GM18909 (cell line): ENCODE measurements around the gene PNPO.
A peak's percentile ranks its signal among the peaks of the same experiment; 100 is the strongest.

Experiments used
- ATAC-seq: cut with Tn5 transposase; IDR thresholded peaks from one replicate; pipeline ENCODE4 v1.9.1; 2021; ENCODE audit warnings: mild to moderate bottlenecking; ENCODE audit not compliant: unreplicated experiment, poor library complexity

PNPO gene

DNA sequence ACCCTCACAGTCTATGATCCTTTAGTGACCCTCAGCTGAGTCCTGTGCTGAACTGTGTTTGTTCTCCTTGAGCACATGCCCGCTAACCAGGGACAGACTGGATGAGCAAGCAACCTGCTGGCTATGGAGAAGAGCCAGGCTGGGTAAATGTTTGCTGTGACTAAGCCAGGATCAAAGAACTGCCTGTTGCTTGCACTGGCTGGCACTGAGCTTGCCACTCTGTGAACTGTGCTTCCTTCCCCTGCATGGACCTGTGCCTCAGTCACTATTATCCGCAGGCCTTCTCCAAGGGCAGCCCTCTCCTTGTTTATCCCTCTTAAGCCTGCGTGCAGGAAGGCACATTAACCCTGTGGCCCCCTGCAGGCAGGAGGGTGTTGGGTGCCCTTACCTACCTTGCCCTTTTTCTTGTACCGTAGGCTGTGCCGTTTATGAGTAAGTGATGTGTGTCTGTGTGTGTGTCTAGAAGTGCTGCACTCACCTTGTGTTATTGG is 7.4 kb downstream of the PNPO start:
- no peak for ATAC-seq

DNA sequence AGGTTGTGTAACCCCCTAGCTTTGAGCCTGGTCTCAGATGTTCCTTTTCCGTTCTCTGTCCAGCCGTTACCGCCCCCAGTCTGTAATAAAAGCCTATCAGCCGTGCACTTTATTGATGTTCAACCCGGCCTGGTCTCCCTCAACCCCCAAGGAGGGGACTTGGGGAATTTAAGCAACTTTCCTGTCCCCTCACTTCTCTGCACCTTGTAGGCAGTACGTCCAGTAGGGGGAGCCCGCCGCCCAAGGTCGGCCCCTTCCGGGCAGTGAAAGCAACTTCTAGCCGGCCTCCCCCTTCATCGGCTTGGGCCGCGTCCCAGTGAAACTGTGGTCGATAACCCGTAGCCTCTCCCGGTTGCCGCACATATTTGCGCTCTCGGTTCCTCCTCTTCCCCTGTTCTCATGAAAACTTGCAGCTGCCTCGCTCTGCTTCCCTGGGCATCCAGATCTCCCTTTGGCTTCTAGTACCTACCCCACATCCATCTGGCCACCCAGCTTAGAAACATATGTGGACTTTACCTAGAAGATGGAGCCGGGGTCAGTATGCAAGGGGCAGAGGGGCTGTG is 7.9 kb downstream of the PNPO start:
- peak; percentile 70 for ATAC-seq

DNA sequence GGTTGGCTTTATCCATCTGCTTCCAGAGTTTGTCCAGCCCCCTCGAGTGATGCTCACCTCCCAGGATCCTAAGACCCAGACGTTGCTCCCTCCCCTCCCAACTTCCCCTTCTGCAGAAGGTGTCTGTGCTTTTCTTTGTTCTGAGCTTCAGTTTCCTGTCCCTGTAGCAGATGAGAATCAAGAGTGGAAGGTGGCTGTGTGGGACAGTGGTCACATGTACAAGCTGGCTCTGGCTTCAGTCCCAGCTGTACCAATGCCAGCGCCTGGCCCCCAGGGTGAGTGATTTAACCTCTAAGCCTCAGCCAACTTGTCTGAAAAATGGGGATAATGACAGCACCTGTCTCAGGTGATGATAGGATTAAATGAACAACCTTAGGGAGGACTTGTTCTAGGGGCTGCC is 8.6 kb downstream of the PNPO start:
- ATAC-seq = no peak

DNA sequence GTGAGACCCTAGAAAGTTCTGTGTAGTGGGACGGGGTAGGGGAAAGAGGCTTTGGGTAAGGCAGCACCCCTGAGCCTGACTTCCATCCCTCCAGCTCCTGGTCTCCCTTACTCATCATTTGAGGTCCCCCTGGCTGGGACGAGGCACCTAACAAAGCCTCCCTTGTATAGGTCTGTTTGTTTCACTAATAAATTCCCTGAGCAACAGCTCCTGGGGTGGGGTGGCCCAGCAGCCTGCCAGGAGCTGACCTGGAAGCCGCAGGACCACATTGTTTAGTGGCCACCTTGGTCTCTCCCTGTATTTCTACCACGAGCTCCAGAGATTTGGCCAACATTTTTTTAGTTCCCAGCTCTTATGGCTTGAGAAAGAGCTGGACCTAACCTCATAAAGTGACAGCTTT is 9.1 kb downstream of the PNPO start:
- no peak for ATAC-seq

DNA sequence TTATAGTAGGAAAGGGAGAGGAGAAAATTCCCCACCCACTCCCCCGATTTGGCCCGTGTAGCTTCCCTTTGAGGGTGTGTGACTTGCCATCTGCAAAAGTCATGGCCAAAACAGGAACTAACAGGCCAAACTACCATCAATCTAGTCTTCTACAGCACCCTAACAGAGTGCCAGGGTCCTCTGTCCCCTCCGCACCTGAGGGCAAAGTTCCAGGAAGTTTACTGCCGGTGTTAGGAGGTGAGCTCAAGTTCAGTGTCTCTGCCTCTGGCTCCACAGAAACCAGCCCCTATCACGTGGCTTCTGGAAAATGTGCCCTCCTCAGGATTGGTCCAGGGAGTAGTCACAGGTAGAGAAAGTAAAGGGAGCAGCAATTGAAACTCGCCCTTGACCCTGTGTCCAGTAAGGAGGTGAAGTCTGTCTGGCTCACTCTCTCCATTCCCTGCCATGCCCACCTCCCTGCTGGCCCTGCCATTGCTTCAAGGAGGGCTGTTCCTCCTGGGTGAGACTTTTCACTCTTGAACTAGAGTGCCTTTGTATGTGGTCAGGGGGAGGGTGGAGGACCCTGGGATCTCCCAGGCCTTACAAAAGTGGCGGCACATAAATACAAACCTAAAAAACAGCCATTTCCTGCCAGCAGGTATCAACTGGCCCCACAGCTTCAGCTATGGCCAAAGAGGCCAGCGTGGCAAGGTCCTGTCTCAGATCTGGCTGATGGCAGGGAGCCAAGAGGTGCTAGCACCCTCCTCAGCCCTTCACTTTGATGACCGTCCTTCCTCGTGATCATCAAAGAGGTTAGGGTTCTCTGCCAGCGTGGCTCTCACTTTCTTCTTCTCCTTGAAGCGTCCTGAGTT is 11.0 kb downstream of the PNPO start:
- no peak for ATAC-seq

DNA sequence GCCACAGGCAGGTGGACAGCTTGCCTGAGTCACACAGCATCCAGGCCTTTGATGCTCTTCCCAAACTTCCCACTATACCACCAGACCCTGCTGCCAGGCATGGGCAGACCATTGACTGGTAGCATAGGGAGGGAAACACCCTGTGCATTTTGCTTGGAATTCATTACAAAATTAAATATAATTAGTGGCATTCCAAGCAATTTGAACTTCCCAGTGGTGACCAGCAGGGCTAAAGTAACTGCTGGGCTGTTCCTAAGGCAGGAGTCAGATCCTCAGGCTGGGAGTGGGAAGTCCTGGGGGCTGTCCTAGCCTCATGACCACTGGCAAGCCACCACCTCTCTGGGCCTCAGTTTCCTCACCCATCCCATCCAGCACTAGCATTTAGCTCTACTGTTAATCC is 12.5 kb downstream of the PNPO start:
- no peak for ATAC-seq

DNA sequence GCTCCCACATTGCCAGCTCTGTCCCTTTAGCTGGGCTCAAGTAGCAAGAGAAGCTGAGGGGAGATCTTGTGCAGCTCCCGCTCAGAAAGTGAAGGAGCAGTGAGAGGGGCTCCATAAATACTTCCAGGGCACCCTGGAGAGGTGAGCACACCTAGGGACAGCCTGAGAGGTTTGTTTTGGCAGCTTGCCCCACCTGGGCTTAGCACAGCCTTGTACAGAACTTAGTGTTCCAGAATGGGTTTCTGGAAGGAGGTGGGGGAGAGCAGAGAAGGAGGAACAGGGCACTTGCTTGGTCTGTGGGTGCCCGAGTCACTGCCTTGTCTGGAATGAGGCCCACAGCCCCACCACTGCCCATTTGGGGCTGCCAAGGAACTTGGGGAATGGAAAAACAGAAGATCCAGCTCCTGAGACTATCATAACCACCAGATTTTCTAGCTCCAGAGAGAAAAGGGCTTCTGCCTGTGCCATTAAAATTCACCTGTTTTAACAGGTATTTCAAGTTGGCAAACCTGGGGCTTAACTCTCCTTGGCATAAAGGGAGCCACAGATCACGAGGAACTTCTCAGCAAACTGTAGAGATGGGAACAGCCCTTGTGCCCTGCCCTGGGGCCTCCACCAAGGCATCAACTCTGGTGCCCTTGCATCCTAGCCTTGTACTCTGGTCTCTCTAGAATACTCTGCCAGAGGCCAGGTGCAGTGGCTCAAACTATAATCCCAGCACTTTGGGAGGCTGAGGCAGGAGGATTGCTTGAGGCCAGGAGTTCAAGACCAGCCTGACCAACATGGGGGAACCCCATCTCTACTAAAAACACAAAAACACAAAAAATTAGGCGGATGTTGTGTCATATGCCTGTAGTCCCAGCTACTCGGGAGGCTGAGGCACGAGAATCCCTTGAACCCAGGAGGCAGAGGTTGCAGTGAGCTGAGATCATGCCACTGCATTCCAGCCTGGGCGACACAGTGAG is 14.4 kb downstream of the PNPO start:
- ATAC-seq = no peak

DNA sequence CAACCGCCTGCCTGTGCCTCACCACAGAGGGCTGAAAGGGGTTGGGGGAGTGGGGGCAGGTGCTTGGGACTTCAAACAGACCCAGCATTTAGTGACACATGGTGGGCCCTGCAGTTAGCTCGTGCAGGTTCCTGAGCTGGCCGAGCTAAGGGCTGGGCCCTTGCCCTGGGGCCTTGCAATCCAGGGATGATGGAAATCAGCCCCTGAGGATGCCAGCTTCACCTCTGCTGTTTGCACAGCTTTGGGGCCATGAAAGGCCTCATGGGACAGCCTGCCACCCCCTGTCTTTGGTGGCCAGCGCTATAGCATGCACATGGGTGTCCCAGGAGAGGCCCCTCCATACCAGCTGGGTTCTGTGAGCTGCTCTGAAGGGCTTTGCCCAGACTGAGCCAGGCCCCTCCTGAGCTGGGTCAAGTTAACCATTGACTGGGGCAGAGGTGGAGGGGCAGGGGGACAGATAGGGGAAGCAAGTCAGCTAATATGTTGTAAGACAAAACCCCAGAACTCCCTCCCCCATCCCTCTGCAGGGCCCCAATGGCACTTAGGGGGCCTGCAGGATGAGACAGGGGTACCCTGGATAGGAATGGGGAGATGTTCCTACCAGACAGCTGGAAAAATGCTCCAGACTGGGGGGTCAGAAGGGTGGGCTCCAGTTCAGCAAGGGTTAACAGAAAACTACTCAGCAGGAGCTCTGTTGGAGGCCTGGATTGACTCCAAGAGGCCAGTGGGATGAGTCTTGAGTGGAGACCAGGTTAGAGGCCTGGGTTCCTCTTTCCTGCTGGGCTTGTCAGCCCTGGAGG is 15.6 kb downstream of the PNPO start:
- ATAC-seq = no peak

DNA sequence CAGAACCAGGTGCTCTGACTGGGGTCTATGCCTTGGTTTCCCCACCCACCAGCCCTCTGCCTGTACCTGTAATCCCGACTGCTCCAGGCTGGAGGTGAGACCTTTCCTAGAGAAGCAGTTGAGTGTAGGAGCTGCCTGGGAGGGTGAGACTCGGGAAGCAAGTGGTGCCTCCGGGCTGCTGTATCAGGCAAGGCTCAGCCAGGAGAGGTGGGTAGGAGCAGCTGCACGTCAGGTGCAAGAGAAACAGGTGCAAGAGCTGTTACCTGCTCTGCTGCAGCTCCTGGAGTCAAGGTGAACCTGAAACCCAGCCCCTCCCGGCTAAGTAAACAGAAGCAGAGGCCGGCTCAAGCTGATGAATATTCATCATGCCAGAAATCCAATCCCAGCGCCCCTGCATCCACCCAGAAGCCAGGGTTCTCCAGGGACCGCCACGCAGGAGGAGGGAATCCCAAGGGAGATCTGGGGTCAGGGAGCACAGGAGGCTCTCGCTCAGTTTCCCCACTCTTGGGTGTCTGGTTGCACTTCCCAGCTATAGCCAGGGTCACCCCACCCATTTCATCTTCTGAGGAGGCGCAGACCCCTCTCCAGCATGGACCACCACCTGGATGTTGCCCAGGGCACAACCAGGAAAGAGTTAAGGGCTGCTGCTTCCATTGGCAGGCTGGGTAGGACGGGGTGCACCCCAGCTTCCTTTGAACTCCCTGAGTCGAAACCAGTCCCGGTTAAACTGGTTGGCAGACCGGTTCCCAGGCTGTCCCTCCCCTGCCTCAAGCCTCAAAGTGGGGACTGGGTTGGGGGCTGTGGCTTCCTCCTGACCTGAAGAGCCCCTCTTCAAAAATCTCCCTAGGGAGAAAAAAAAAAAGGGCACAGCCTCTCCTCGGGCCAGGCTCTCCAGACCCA is 16.5 kb downstream of the PNPO start, which contains the start of gene PRR15L:
Gene PRR15L, minus strand, starts transcription at position 293 of the 900 bp plus-strand sequence. CDS start 4,649 bp downstream, outside the sequence.
- no peak for ATAC-seq

DNA sequence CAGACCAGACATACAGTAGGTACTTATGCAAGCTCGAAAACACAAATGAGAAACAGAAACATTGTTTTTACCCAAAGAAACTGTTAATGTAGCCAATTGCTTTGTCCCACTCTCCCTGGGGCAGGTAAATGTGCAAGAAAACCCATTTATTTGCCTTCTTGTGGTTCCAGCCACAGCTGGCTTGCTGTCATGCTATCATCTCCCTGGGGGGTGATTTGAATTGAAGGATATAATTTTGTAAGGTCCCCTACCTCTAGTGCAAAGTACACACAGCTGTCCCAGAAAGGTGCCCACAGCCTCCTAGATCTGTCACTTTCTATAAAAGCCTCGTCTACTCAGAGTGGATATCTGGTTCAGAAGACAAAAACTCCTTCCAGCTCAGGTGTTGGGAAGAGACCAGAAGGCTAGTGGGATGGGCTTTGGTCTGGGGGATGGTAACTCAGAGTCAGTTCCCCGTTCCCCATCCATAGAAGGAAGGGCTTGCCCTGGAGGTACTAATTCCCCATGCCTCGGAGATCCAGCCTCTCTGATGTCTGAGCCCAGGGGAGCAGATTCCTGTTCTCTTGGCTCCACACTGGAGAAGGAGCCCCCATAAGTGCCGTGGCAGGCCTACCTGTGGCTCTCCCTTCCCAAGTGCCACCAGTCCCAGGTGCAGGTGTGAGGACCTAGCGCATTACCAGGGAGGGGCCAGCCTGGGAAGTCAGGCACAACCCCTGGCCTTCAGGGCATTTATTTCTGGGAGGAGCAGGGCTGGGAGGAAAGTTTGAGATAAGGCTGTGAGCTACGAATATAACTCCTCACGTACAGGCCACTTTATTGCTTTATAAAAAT is 18.7 kb downstream of the PNPO start:
- no peak for ATAC-seq

DNA sequence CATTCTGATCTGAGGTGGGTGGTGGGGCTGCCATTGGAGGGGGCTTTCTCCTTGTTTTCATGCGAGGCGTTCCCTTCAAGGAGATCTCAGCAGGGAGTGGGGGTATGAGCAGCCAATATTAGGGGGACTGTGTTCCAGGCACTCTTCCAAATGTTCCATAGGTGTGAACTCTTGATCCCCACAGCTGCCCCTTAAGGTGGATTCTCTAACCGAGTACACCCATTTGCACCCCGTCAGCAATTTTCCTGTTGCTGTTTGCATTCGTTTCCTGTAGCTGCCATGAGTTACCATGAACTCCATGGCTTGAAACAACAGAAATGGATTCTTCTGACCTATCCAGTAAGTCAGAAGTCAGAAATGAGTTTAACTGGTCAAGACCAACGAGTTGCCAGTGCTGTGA is 20.0 kb downstream of the PNPO start:
- no peak for ATAC-seq

DNA sequence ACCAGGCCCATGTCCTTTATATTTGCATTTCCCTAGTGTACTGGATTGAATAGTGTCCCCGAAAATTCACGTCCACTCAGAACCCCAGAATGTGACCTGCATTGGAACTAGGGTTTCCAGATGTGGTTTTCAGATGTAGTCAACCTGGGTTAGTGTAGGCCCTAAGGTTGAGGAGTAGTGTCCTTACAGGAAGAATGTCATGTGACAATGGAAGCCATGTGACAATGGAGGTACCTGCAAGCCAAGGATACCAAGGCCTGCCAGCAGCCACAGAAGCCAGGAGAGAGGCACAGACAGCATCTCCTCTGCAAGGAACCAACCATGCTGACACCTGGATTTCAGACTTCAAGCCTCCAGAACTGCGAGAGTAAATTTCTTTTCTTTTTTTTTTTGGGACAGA is 21.5 kb downstream of the PNPO start:
- no peak for ATAC-seq

DNA sequence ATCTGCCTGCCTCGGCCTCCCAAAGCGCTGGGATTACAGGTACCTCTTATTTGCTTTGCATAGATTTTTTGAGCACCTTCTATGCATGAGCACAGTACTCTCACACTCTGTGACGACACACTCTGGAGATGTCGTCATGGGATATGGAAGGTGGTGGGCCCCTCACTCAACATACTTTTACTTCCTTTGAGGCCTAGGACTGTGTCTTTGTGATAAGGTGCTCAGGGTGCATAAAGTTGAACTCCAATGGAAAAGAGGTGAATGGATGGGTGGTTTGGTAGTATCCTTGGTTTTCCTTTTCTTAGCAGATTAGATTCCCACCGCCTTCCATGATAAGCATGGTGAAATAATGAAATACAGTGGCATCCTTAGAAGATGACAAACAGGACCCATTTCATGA is 23.5 kb downstream of the PNPO start:
- no peak for ATAC-seq

DNA sequence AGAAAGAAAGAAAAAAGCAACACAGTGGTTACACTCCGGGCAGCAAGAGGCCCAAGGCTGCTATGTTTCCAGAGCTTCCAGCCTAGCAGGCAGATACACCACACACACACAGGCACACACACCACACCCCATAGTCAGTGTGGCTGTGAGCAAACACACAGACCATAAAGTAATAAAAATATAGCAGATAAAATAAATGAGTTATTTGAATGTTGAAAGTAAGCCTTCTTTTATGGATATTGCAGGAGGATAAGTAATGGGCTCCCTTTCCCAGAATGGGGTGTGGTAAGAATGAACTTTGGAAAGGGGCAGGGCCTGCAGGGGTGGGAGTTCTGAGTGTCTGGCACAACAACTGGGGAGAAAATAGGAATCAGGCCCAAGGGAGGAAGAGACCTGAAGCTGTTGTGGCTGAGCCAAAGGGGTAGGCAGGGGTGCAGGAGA is 24.7 kb downstream of the PNPO start:
- no peak for ATAC-seq

DNA sequence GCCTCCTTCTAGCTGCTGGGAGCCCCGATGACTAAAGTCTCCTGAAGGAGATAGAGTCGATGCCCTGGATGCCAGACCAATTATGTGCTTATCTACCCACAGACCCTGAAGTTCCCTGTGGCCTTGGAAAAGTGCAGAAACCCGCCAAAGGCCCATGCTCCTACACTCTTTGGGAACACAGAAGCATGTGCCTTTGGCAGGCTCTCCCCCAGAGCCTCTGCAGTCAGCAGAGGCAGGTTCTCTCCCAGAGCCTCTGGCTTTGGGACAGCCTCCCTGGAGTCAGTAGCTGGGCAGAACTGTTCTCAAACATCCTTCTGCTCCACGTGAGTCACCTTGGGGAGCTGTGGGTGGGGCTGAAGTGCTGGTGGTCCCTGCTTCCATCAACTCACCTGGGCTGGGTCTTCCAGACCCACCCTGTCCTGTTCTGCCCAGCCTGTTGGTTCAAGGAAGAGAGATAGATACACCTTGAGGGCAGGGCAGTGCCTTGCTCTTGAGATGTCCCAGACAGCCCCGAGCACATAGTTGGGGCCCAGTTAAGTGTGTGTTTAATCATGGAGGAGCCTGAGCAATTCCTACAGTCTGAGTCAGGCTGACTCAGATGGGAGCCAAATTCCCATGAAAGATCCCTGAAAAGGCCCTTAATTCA is 26.4 kb downstream of the PNPO start:
- ATAC-seq = no peak

DNA sequence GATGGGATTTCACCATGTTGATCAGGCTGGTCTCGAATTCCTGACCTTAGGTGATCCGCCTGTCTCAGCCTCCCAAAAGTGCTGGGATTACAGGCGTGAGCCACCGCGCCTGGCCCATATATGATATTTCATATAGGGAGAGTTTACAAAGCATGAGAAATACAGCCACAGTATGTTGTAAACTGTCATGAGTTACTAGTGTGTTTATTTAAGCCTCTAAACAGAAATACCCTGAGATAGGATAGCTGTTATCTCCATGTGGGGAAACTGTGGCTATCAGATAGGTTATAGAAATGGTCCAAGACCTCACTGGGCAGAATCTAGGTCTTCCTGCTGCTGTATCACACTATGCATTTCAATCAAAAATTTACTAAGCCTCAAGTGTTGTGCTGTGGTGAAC is 27.5 kb downstream of the PNPO start:
- no peak for ATAC-seq

DNA sequence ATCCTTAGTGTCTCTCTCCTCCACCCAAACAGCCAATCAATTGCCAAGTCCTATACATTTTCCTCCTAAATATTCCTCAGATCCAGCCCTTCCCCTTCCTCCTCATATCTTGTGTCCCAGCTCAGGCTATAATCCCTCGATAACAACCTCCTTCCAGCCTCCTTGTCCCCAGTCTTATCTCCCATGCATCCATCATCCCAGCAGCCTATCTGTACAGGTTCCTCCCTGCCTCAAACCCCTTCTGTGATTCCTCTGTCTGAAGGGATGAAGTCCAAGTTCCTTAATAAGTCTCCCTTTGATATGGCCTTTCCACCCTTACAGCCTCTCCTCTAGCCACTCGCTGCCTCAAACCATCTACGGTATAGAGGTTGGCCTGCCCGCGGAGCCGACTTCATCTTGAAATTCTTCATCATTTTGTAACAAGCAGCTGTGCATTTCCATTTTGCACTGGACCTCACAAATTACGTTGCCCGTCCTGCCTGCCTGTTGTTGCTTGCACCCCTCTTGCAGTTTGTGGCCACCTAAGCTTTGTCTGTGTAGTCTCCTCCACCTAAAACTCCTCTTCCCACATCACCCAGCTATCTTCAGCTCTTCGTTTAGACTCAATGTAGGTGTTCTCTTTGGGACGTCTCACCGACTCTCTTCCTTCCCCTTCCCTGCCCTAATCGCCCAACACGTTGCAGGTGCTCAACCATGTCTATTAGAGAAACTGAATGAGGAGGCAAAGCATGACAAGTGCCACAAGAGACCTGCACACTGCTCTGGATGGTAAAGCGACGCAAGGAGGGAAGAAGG is 28.8 kb downstream of the PNPO start:
- no peak for ATAC-seq
